NT2/D1 (cell line): ENCODE results near the gene ANGPTL2.

Experiments used
- DNase-seq: peaks from one replicate; pipeline ENCODE4 v3.0.0-alpha.2; 2011; ENCODE audit warnings: low read depth, low spot score
- H3K27me3 ChIP-seq: 2 replicates; pipeline ENCODE4 v1.6.0; 2011; ENCODE audit warnings: mild to moderate bottlenecking; ENCODE audit not compliant: insufficient read length, insufficient read depth
- H3K36me3 ChIP-seq: 2 replicates; pipeline ENCODE4 v1.6.1; 2011; ENCODE audit warnings: mild to moderate bottlenecking, low read length, mixed read lengths; ENCODE audit not compliant: insufficient read depth, insufficient read length
- H3K4me1 ChIP-seq: 2 replicates; pipeline ENCODE4 v1.5.1; 2011; ENCODE audit not compliant: insufficient read depth, insufficient read length
- H3K4me3 ChIP-seq: 2 replicates; pipeline ENCODE4 v1.5.1; 2011; ENCODE audit warnings: low read depth; ENCODE audit not compliant: insufficient read length
- H3K9ac ChIP-seq: 2 replicates; pipeline ENCODE4 v1.6.0; 2011; ENCODE audit warnings: low read depth; ENCODE audit not compliant: insufficient read length
- H3K9me3 ChIP-seq: 2 replicates; pipeline ENCODE4 v1.5.1; 2011; ENCODE audit warnings: mild to moderate bottlenecking, low read length; ENCODE audit not compliant: insufficient read depth
- SUZ12 ChIP-seq: IDR thresholded peaks from 2 replicates; pipeline ENCODE4 v1.6.1; 2011; ENCODE audit not compliant: insufficient read length, insufficient read depth; ENCODE audit errors: extremely low read depth
- YY1 ChIP-seq: IDR thresholded peaks from 2 replicates; pipeline ENCODE4 v1.6.1; 2011; ENCODE audit not compliant: insufficient read length, insufficient read depth
- ZNF274 ChIP-seq: IDR thresholded peaks from 2 replicates; pipeline ENCODE4 v1.6.1; 2011; ENCODE audit warnings: mild to moderate bottlenecking, low read depth, low read length

ANGPTL2 gene

GRCh38 chr9:127065592-127065991 lies 56.8 kb downstream of the ANGPTL2 start:
- no peak for DNase-seq
- Histone ChIP-seq H3K9ac (no peak overlapping the region), H3K36me3 (no peaks in the 10 kb centered on the region), H3K4me1 (no peaks in the 10 kb centered on the region), H3K27me3 (no peaks in the 10 kb centered on the region), H3K4me3 (no peak overlapping the region), H3K9me3 (no peaks in the 10 kb centered on the region)
- TF ChIP-seq YY1 (no peak), ZNF274 (no peak), SUZ12 (no peak)

- Histone ChIP-seq H3K36me3 (no peaks in the 10 kb centered on the region), H3K9me3 (no peaks in the 10 kb centered on the region), H3K9ac (no peak overlapping the region), H3K4me3 (no peak overlapping the region), H3K4me1 (no peaks in the 10 kb centered on the region), H3K27me3 (no peaks in the 10 kb centered on the region)
- no peak for DNase-seq
- TF ChIP-seq ZNF274 (no peak), SUZ12 (no peak), YY1 (no peak)
Measured at GRCh38 chr9:127064335-127064734, 58.1 kb downstream of the ANGPTL2 start.

- H3K4me3 ChIP-seq, result no peak overlapping the region
- DNase-seq, result no peak
- H3K4me1 ChIP-seq, result no peaks in the 10 kb centered on the region
- TF ChIP-seq ZNF274, result no peak
- TF ChIP-seq SUZ12, result no peak
- TF ChIP-seq YY1, result no peak
- no peak overlapping the region for H3K9ac ChIP-seq
- H3K27me3 ChIP-seq, result no peaks in the 10 kb centered on the region
- no peaks in the 10 kb centered on the region for H3K9me3 ChIP-seq
- H3K36me3 ChIP-seq, result no peaks in the 10 kb centered on the region
Measured at GRCh38 chr9:127061411-127061810, 61.0 kb downstream of the ANGPTL2 start.

GRCh38 chr9:127059765-127060361 lies 62.6 kb downstream of the ANGPTL2 start:
- H3K9me3 ChIP-seq, result no peaks in the 10 kb centered on the region
- no peak overlapping the region for H3K4me3 ChIP-seq
- no peak overlapping the region for H3K9ac ChIP-seq
- DNase-seq, result no peak
- TF ChIP-seq ZNF274 (no peak), YY1 (no peak), SUZ12 (no peak)
- no peaks in the 10 kb centered on the region for H3K4me1 ChIP-seq
- H3K36me3 ChIP-seq, result no peaks in the 10 kb centered on the region
- no peaks in the 10 kb centered on the region for H3K27me3 ChIP-seq

GRCh38 chr9:127059030-127059429 lies 63.4 kb downstream of the ANGPTL2 start:
- Histone ChIP-seq H3K27me3 (no peaks in the 10 kb centered on the region), H3K9me3 (no peaks in the 10 kb centered on the region), H3K9ac (no peak overlapping the region), H3K36me3 (no peaks in the 10 kb centered on the region), H3K4me3 (no peak overlapping the region), H3K4me1 (peaks cover 2% of the 10 kb centered on the region)
- no peak for TF ChIP-seq SUZ12
- no peak for DNase-seq

- TF ChIP-seq ZNF274 (no peak), YY1 (no peak), SUZ12 (no peak)
Measured at GRCh38 chr9:127058645-127059021, 63.8 kb downstream of the ANGPTL2 start.

GRCh38 chr9:127058011-127058644 lies 64.3 kb downstream of the ANGPTL2 start:
- Histone ChIP-seq H3K9ac (no peak overlapping the region), H3K4me1 (peaks cover 2% of the 10 kb centered on the region), H3K9me3 (no peaks in the 10 kb centered on the region), H3K4me3 (no peak overlapping the region), H3K36me3 (no peaks in the 10 kb centered on the region), H3K27me3 (no peaks in the 10 kb centered on the region)
- DNase-seq, result no peak
- no peak for TF ChIP-seq SUZ12
- TF ChIP-seq ZNF274, result no peak
- no peak for TF ChIP-seq YY1

More at GRCh38 chr9:127058645-127059021, 63.8 kb downstream of the ANGPTL2 start:
- Histone ChIP-seq H3K9me3 (no peaks in the 10 kb centered on the region), H3K27me3 (no peaks in the 10 kb centered on the region), H3K36me3 (no peaks in the 10 kb centered on the region), H3K9ac (no peak overlapping the region), H3K4me1 (peaks cover 2% of the 10 kb centered on the region), H3K4me3 (no peak overlapping the region)
- DNase-seq, result no peak

- Histone ChIP-seq H3K36me3 (no peaks in the 10 kb centered on the region), H3K4me3 (no peak overlapping the region), H3K4me1 (peaks cover 2% of the 10 kb centered on the region), H3K9me3 (no peaks in the 10 kb centered on the region), H3K27me3 (no peaks in the 10 kb centered on the region), H3K9ac (no peak overlapping the region)
- TF ChIP-seq YY1 (no peak), SUZ12 (no peak), ZNF274 (no peak)
- no peak for DNase-seq
Measured at GRCh38 chr9:127056446-127056845, 66.0 kb downstream of the ANGPTL2 start.
